NCI-H524 treated with DMSO at 0.1 percent for 48 hours (cell line): ENCODE measurements around the gene STEAP1B.
"Not testable (repeated sequence)": the region's sequence is repeated elsewhere in the genome, so short reads cannot be mapped to it uniquely, and the experiment has no call there.

Experiments
- DNase-seq: peaks from one replicate; lab custom pipeline; 2025; lab: John Stamatoyannopoulos, UW

STEAP1B gene

DNA sequence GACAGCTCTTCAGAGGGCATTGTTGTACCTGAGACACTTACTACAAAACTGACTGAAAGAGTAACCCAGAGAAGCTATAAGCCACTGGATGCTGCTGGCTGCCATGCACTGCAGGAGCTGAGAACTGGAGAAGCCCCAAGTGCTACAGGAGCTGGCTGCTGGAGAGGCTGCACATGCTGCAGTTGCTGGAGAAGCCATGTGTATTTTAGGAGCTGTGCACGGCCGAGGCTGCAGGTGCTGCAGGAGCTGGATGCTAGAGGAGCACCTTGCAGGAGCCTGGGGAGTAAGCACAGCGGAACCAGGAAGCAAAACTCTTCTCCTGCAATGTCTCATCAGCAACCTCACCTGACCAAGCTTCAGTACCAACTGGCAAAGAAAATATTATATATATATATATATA lies 45.5 kb downstream of the STEAP1B start:
- DNase-seq: no peak

DNA sequence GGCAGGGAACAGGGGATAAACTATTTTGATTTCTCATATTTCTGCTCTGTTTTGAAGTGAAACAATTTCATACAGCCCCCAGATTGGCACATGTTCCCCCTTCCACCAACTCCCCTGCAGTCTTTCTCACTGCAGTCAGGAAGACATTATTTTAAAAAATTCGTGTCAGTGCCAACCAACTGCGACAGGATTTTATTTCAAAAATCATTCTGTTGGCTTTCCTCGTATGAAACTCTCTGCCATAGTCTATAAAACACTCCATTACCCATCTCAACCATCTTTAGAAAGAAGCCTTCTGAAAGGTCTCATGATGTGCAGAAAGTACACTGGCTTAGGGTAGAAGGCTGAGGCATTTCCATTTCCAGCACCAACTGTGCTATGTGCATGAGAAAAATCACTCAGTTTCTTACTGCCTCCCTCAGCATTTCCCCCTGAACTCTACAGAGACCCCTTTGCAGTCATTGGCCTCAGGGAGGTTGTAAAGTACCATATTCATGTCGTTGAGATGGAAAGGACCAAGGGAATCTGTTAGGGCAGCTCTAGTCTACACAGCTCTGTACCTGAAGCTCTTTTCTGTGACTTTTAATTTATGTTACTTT lies 46.9 kb downstream of the STEAP1B start:
- DNase-seq: no peak

DNA sequence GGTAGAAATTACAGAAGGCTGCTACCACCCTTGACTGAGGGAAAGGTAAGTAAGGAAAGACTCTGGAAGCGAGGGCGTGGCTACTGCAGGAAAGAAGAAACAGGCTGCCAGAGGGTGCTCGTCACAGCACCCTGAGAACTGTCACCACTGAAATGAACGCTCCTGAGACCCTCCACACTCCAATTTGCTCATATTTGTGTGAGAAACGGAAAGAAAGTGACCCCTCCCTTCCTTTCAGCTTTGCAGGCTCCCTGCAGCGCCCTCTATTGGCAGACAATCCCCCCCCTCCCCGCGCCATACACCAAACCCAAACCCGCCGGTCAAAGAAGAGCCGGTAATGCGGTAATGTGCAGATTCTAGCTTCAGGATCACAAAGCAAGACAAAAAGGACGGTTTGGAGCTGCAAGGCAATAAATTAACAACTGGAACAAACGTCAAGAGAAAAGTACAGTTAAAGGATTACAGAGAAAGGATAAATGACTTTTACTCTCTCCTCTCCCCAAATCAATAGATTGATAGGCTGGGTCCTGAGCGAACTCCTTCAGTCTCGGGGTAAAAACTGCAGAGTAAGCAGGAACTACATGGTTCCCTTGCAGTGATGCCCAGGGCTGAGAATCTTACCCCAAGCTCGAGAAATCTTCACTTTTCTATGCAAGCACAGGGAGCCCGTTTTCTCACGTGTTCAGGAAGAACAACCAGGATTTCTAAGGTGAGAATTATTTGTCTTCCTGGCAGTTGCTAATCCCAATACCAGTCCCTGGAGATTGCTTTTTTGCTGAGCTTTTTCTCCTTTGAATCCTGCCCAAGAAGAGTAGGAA lies 47.6 kb downstream of the STEAP1B start:
- DNase-seq: no peak

DNA sequence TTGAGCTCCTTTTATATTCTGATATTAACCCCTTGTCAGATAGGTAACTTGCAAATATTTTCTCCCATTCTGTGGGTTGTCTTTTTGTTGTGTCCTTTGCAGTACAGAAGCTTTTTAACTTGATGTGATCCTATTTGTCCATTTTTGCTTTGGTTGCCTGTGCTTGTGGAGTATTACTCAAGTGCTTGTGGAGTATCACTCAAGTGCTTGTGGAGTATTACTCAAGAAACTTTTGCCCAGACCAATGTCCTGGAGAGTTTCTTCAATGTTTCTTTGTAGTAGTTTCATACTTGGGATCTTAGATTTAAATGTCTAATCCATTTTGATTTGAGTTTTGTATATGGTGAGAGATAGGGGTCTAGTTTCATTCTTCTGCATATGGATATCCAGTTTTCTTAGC lies 50.0 kb downstream of the STEAP1B start:
- DNase-seq: not testable (repeated sequence)

DNA sequence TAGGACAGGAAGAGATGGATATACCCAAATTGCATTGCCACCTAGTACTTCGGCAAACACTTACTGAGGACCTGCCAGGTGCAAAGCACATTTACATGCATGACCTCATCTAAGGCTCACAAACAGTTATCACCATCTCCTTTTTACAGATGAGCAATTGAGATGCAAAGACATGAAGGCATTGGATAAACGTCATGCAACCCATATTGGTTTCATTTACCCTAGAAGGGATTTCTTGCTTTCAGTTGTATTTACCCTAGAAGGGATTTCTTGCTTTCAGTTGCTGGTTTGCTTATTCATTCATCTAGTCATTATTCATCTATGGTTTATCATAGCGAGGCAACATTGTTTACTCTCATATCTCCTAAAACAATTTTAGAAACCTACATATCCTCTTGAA lies 52.2 kb downstream of the STEAP1B start:
- no peak for DNase-seq

DNA sequence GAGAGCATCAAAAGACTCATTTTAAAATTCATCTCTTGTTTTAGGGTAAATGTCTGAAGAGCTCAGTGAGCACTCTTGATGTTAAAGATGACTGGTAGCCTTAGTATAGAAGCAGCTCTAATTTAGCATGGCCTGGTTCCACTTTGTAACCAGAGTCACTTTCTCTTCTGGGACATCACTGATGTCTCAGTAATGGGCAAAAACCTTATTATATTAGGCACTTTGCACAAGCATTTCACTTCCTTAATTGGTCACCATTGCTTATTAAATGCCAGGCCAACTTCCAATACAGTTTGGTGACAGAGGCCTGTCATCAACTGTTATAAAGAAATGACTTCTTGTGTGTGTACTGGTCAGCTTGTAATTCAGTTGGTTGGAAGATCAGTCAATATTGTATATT lies 53.0 kb downstream of the STEAP1B start:
- DNase-seq: no peak

DNA sequence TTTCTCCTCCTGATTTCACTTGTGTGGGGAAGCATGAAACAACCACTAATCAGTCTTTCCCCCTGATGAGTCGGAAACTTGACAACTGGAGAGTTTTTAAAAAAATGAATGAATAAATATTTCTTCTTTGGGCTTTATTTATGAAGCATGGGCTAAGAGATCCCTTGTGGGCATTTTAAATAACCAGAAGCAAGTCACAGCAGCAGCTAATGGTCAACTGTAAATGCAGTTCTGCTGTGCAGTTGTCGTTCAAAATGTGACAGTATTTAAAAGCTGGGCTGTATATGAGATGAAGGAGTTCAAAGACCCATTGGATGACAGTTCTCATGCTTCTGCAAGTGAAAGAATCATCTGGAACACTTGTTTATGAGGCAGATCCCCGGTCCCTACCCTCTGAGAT lies 54.1 kb downstream of the STEAP1B start:
- no peak for DNase-seq

DNA sequence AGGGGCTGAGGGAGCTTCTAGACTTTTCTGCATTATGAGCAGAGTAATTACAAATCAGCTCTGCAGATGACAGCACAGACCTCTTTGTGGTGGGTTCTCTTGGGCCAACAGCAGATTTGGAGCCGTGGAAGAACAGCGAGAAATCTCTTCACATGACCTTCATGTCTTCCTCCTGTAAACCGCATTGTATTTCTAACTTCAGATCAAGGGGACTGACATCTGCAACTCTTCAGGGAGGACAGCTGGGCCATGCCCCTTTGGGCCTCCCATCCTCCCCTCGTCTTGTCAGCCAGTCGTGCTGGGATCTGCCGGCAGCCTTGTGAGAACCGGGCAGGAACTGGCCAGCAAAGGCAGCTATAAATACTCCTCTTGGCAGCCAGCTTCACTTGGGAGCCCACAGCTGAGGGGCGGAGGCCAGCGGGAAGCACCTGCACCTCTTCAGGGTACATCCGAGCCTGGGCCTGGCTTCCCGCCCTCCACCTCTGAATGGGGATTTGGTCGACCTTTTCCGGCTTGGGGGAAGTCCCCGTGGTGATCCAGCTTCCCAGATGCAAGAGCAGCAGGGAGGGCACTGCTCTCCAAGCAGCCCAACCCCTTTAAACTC lies 54.7 kb downstream of the STEAP1B start:
- no peak for DNase-seq

DNA sequence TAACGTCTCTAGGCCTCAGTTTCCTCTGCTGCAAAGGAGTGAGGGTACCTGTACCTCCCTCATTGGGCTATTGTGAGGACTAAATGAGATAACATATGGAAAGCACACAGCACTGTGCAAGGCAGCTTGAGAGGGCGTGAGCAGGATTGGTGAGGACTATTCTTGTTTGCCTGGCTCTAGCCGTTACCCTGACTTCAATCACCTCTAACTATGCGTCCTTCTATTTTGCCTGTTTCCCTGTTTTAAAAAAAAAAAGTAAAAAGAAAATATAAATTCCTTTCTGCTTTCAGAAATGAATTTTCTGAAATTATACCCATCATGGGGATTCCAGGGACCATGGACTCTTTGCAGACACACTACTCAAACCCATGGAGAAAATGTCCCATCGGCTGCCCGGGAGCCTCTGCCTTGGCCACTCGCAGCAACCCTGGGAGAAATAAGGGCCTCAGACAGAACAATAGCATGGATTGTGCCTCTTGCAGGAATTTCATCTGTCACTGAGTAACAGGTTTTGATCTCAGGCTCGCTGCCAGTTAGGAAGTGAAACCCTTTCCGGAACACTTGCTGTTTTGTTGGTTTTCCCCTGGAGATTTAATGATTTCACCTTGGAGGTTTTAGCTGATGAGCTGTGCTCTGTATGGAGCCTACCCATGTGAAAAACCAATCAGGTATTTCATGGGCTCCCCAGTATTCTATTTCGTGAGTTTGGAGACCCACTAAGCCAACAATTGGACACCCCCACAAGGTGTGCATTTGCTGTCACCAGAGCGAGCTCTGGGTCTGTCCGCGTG lies 55.6 kb downstream of the STEAP1B start:
- no peak for DNase-seq

DNA sequence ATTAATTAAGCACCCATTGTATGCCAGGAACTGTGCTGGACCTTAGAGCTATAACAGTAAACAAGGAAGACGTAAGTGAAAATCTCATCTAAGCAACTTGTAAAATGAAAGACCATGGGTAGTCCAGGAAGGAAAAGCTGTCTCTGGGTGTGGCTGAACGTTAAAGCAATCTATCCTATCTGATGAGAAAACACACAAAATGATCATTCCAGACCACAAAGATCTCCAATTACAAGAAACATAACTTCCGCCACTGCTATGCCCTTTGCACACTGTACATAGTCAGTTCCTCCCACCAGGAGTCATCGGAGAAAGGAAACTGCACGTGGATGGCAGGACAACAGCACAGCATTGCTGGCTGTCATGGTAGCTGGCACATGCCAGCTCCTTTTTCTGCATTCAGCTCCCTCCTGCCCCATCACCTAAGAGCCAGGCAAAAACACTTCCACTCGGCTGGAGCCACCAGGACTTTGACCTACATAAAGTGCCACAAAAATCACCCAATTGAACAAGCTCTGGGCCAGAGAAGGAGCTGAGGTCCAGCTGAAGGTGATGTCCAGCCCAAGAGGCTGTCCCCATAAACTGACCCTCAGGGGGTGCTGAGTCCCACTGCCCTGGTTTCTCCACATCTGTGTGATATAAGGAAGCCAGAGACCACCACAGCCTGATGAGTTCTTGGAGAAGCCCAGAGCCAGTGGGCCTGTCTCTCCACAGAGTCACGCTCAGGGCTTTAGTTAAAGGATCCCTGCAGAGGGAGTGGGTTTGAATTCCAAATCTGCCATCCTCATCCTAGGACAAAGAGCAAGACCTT lies 56.4 kb downstream of the STEAP1B start:
- no peak for DNase-seq

DNA sequence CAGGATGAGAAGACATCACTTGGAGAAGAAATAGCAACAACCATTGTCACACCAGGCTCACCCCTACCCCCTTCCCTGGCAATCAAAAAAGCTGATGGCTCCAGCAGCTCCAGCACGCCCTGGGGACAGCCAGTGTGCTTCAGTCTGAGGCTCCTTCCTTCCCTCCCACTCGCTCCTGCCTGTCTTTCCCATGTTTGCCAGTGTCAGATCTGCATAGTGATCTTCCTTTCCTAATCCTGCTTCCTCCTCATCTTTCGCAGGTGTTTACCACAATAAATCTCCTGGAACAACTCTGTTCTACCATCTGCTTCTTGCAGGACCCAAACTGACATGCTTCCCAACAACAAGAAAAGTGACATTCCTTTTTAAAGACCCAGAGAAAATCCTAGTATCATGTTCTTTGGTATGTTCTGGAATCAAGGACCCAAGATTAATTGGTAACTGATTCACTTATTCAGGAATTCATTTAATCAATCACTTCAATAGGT lies 57.1 kb downstream of the STEAP1B start:
- DNase-seq: no peak

DNA sequence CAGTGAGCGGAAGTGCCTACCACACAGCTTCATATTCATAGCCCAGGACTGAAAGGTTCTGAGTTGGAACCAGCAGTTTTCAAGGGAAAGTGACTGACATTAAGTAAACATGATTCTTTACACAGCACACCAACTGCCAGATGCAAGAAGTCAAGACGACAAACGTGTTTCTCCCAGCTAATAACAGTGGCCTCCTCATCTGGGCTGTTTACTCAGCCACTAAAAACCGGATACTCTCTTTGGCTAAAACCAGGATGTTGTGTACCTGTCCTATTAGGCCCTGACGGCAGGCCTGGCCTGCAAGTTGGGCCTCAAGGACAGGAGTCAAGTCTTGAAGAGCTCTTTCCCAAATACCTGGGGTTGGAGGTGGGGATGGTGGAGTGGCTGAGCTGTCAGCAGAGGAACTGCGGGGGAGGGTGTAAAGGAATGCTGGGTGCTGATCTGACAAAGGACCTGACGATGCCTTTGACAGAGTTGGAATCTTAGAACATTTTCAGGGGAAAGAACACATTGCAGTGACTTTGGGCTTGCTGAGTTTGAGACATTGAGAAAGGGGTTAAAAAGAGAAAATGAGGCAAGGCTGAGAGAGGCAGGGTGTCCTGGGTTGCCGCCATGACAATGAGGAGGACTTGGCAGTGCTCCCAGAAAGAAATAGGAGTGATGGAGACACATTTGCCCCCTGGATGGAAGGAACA lies 57.7 kb downstream of the STEAP1B start:
- DNase-seq: no peak

DNA sequence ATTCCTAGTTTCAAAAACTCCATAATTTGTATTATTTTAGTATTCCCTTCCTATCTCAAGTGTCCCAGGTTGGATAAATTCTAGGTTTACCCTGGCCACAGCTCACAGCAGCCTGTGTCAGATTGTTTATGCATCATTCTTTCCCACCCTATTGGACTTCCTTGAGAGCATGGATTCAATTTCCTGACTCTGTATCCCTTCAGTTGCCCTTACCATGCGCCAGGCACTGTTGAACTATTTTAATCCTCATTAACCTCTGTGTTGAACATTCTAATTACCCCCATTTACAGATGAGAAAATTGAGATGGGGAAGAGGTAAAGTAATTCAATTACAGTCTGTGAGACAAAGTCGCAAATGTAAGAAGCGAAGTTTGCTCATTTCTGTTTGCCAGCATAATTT lies 58.8 kb downstream of the STEAP1B start:
- DNase-seq: no peak

DNA sequence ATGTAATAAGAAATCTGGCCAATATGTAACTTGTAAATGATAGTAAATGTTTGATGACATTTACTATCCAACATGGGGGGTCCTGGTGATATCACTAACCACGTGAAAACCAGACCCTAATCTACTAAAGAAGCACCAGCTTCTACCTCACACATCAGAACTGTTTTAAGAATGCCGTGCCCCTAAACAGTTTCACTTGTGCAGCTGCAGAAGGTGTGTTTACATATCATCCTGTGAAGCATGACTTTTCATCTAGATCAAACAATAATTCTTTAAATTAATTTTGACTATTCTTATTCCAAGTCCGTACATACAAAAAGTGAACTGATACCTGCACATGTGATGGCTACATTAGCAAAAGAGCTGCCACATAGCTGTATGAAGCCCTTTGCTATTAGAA lies 61.0 kb downstream of the STEAP1B start:
- DNase-seq: no peak

DNA sequence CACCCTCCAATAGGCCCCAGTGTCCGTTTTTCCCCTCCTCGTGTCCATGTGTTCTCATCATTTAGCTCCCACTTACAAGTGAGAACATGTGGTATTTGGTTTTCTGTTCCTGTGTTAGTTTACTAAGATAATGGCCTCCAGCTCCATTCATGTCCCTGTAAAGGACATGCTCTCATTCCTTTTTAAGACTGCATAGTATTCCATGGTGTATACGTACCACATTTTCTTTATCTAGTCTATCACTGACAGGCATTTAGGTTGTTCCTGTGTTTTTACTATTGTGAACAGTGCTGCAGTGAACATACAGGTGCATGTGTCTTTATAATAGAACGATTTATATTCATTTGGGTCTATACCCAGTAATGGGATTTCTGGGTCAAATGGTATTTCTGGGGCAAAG lies 63.4 kb downstream of the STEAP1B start:
- DNase-seq: not testable (repeated sequence)

DNA sequence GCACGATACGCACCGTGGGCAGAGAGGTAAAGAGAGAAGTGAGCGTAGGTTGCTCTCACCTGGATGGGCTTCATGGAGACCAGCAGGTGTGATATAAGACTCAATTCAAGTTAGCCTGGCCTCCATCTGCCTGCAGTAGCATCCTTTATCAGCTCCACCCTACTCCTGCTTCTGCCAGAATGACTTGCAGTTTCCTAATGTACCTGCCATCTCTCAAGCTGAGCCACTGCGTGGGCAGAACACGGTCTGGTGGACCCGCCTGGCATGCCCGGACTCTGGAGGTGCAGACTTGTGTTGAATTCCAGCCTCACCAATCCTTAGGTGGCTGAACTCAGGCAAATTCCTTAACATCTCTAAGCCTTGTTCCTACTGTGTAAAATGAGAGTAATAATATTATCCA lies 64.3 kb downstream of the STEAP1B start:
- DNase-seq: no peak

DNA sequence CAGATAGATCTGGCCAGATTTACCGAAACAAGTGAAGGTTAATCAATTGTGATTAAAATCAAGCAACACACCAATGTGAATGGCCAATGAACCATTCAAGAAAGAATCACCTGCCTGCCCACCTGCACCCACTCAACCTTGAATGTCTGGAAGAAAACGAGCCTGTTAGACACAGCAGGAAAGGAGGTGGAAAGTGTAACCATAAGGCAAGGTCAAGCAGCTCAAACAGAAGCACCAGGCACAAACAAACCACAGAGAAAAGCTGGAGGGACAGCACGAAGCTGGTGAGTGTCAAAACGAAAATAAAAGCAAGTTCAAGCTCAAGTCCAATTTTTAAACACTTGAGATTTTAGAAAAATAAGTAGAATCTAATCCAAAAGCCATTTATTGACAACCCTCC lies 64.9 kb downstream of the STEAP1B start:
- no peak for DNase-seq

DNA sequence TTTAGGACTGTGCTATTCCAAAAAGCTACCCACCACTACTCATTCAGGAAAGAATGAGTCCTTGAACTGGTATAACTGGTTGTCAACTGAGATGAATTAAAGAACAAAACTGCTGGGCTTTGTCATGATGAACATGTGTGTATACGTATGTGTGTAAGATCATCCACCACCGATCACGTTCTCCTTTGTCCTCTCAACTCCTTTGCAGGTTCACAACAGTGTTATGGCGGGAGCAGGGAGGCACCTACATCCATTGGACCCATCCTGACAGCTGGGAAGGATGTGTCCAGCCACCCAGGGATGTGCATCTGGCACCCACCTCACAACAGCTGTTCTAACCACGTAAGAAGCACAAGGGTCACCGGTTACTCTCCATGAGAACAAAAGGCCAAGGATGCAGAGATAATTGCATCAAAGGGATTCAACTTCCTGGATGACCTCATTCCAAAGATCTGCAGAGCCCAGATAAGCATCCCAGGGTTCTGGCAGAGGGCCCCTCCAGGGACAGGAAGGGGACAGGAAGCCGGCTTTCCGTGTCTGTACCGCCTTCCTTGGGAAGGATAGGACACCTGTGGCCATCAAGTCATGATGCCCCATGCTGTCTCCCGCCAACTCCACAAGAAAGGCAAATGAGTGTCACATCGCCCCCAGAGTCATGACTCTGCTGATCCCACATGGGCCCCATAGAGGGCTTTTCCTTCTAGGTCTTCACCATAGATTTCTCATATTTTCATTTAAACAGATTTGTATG lies 66.1 kb downstream of the STEAP1B start:
- no peak for DNase-seq

DNA sequence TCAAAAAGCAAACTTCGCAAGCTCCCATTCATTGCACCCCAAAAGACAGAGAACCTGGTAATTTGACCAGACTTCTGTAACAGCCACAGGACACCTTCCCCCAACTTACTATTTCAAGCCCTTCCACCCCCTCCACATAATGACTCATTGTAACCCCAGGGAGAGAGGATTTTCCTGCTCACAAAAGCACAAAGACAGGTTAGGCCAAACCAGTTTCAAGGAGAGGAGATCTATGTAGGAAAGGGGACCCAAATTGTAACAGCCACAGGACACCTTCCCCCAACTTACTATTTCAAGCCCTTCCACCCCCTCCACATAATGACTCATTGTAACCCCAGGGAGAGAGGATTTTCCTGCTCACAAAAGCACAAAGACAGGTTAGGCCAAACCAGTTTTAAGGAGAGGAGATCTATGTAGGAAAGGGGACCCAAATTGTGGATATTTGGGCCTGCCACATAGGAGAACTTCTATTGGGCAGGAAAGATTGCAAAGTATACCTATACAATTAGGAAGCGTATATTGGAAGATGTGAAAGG lies 66.8 kb downstream of the STEAP1B start:
- DNase-seq: not testable (repeated sequence)

DNA sequence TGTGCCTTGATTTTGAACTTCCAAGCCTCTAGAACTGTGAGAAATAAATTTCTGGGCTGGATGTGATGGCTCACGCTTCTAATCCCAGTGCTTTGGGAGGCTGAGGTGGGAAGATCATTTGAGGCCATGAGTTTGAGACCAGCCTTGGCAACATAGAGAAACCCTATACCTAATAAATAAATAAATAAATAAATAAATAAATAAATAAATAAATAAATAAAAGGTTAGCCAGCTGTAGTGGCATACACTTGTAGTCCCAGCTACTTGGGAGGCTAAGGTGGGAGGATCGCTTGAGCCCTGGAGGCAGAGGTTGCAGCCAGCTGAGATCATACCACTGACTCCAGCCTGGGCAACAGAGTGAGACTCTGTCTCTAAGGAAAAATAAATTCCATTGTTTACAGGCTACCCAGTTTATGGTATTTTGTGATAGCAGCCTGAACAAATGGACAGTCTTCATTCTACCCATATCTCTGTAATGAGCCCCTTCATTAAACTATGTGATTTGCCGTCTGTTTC lies 67.7 kb downstream of the STEAP1B start:
- no peak for DNase-seq
